ENCODE measurements around the gene NR1H3. TPM values are rescaled to one million over a fixed set of nuclear protein-coding genes. Genes with fewer than 3 reads are reported as not detected.

The NR1H3 gene
- total RNA-seq, 1 experiment from 2014 or later = 31.6 TPM

DNA sequence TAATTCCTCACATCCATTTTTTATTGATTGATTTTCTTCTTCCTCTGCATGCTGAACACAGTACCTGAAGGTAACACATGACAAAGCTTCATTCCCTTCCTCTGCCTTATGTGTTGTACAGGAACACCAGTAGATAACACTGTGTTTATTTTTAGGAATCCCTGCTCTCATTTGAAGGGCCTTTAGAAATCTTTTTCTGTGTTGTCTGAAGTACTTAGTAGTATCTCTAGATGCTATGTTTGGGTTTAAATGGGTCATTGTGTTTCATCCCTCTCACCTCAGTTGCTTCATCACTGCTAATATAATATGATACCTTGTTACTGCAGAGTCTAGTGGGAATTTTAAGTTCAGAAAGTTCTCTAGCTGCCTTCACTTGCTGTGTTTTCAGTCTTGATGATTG lies 22.3 kb downstream of the NR1H3 start:
- POLR2A ChIA-PET (ENCODE audit: unreplicated experiment) = no interaction called here
- no TSS peak for BruUV-seq (replicated peaks)

GRCh38 chr11:47280860-47281259 lies 23.1 kb downstream of the NR1H3 start:
- Histone ChIP-seq H3K27me3 (ENCODE audit: low read length) (no peaks in the 10 kb centered on the region), H3K4me1 (ENCODE audit: insufficient read depth, low read length) (no peaks in the 10 kb centered on the region), H3K27ac (ENCODE audit: low read length) (no peak overlapping the region), H3K36me3 (ENCODE audit: low read depth, low read length) (peaks cover 42% of the 10 kb centered on the region), H3K9me3 (ENCODE audit: low read length) (no peaks in the 10 kb centered on the region), H3F3A (ENCODE audit: low read length, unreplicated experiment) (no peaks in the 10 kb centered on the region), H3K4me2 (ENCODE audit: low read length) (no peak overlapping the region), H3K4me3 (ENCODE audit: low read length) (no peak overlapping the region), H3K9me2 (replicated peaks; ENCODE audit: low read length) (no peaks in the 10 kb centered on the region), H3K9ac (ENCODE audit: low read length) (no peak overlapping the region), H2AFZ (ENCODE audit: low read length) (no peak overlapping the region), H3K79me2 (ENCODE audit: low read length) (no peaks in the 10 kb centered on the region), H4K20me1 (ENCODE audit: low read length) (no peaks in the 10 kb centered on the region)
- no TSS peak for BruUV-seq (replicated peaks)
- CTCF ChIA-PET = no interaction called here
- DNase-seq (no peak), ATAC-seq (no peak)
- intact Hi-C loops (cut with micrococcal nuclease) = no loop called here
- POLR2A ChIA-PET (ENCODE audit: unreplicated experiment) = no interaction called here
- no peak for TF ChIP-seq EZH2phosphoT487 (IDR thresholded peaks at IDR 0.05; ENCODE audit: borderline replicate concordance, low read length)
- no peak for TF ChIP-seq EZH2 (IDR thresholded peaks at IDR 0.05; ENCODE audit: low read length, unreplicated experiment)
- no peak for TF ChIP-seq CTCF (conservative IDR thresholded peaks at IDR 0.05; ENCODE audit: low read depth, low read length)

More for the DNA sequence above, 22.3 kb downstream of the NR1H3 start:
- ATAC-seq (no peak), DNase-seq (no peak)
- H3F3A ChIP-seq (ENCODE audit: low read length, unreplicated experiment) = no peaks in the 10 kb centered on the region
- CTCF ChIA-PET = no interaction called here
- H3K27me3 ChIP-seq (ENCODE audit: low read length) = no peaks in the 10 kb centered on the region
- no peak overlapping the region for H3K27ac ChIP-seq (ENCODE audit: low read length)
- no peak overlapping the region for H3K4me2 ChIP-seq (ENCODE audit: low read length)
- no peak overlapping the region for H3K9ac ChIP-seq (ENCODE audit: low read length)
- no peak for TF ChIP-seq EZH2phosphoT487 (IDR thresholded peaks at IDR 0.05; ENCODE audit: borderline replicate concordance, low read length)
- no peak for TF ChIP-seq EZH2 (IDR thresholded peaks at IDR 0.05; ENCODE audit: low read length, unreplicated experiment)
- TF ChIP-seq CTCF (conservative IDR thresholded peaks at IDR 0.05; ENCODE audit: low read depth, low read length) = no peak
- no peaks in the 10 kb centered on the region for H4K20me1 ChIP-seq (ENCODE audit: low read length)
- no peaks in the 10 kb centered on the region for H3K79me2 ChIP-seq (ENCODE audit: low read length)
- H2AFZ ChIP-seq (ENCODE audit: low read length) = no peak overlapping the region
- H3K4me1 ChIP-seq (ENCODE audit: insufficient read depth, low read length) = no peaks in the 10 kb centered on the region
- intact Hi-C loops (cut with micrococcal nuclease) = no loop called here
- no peak overlapping the region for H3K4me3 ChIP-seq (ENCODE audit: low read length)
- H3K36me3 ChIP-seq (ENCODE audit: low read depth, low read length) = peaks cover 47% of the 10 kb centered on the region
- no peaks in the 10 kb centered on the region for H3K9me2 ChIP-seq (replicated peaks; ENCODE audit: low read length)
- no peaks in the 10 kb centered on the region for H3K9me3 ChIP-seq (ENCODE audit: low read length)

GRCh38 chr11:47282462-47282861 lies 24.7 kb downstream of the NR1H3 start:
- Histone ChIP-seq H3F3A (ENCODE audit: low read length, unreplicated experiment) (no peaks in the 10 kb centered on the region), H2AFZ (ENCODE audit: low read length) (no peak overlapping the region), H3K4me2 (ENCODE audit: low read length) (no peak overlapping the region), H3K9me3 (ENCODE audit: low read length) (no peaks in the 10 kb centered on the region), H3K4me1 (ENCODE audit: insufficient read depth, low read length) (no peaks in the 10 kb centered on the region), H3K27ac (ENCODE audit: low read length) (no peak overlapping the region), H3K4me3 (ENCODE audit: low read length) (no peak overlapping the region), H3K9me2 (replicated peaks; ENCODE audit: low read length) (no peaks in the 10 kb centered on the region), H3K79me2 (ENCODE audit: low read length) (no peaks in the 10 kb centered on the region), H3K27me3 (ENCODE audit: low read length) (no peaks in the 10 kb centered on the region), H4K20me1 (ENCODE audit: low read length) (no peaks in the 10 kb centered on the region), H3K9ac (ENCODE audit: low read length) (no peak overlapping the region), H3K36me3 (ENCODE audit: low read depth, low read length) (peaks cover 32% of the 10 kb centered on the region)
- POLR2A ChIA-PET (ENCODE audit: unreplicated experiment) = no interaction called here
- BruUV-seq (replicated peaks) = no TSS peak
- DNase-seq = no peak
- intact Hi-C loops (cut with micrococcal nuclease) = no loop called here
- TF ChIP-seq EZH2 (IDR thresholded peaks at IDR 0.05; ENCODE audit: low read length, unreplicated experiment) = no peak
- no peak for TF ChIP-seq CTCF (conservative IDR thresholded peaks at IDR 0.05; ENCODE audit: low read depth, low read length)
- TF ChIP-seq EZH2phosphoT487 (IDR thresholded peaks at IDR 0.05; ENCODE audit: borderline replicate concordance, low read length) = no peak
- CTCF ChIA-PET = no interaction called here
- ATAC-seq = no peak
